Esophagus squamous epithelium (tissue), 5 donors: ENCODE results near the gene SOX6. TPM values are rescaled to one million over a fixed set of nuclear protein-coding genes. Genes with fewer than 3 reads are reported as not detected.

Experiments
- DNase-seq: peaks from one replicate; lab custom pipeline; 2025; lab: John Stamatoyannopoulos, UW
- H3K27ac ChIP-seq, 4 donors: fragments of 200-600 bp; sonication (generic); one replicate each; pipeline ENCODE4 v1.5.1; 2016 to 2019; ENCODE audit warnings: mild to moderate bottlenecking in 1 of 4
- H3K27me3 ChIP-seq, 4 donors: fragments of 200-600 bp; sonication (generic); 1 replicate in 3 of 4; 2 replicates in 1 of 4; pipeline versions ENCODE4 v1.5.1 to v1.6.0; 2017 to 2021; ENCODE audit warnings: antibody characterized with exemption in 1 of 4
- H3K36me3 ChIP-seq, 3 donors: fragments of 200-600 bp; sonication (generic); one replicate each; pipeline ENCODE4 v1.5.1; 2016 to 2019
- H3K4me1 ChIP-seq, 3 donors: fragments of 200-600 bp; sonication (generic); one replicate each; pipeline ENCODE4 v1.5.1; 2017 to 2019
- H3K4me3 ChIP-seq, 4 donors: fragments of 200-600 bp; sonication (generic); 1 replicate in 3 of 4; 2 replicates in 1 of 4; pipeline ENCODE4 v1.5.1; 2016 to 2019; ENCODE audit warnings: mild to moderate bottlenecking in 2 of 4, moderate library complexity in 1 of 4
- H3K9me3 ChIP-seq, 3 donors: fragments of 200-600 bp; sonication (generic); one replicate each; pipeline ENCODE4 v1.5.1; 2016 to 2019
- CTCF ChIP-seq, 6 experiments: fragments of 450-650 bp in 4 of 6; fragments of 200-600 bp in 2 of 6; sonication (generic) in 2 of 6; IDR thresholded peaks; one replicate each; pipeline ENCODE4 v1.5.1; 2016 to 2019; ENCODE audit warnings: antibody characterized with exemption in 6 of 6, mild to moderate bottlenecking in 4 of 6, moderate library complexity in 4 of 6
- POLR2A ChIP-seq, 4 donors: fragments of 450-650 bp; IDR thresholded peaks; one replicate each; pipeline ENCODE4 v1.6.1; 2017; ENCODE audit warnings: antibody characterized with exemption in 4 of 4, mild to moderate bottlenecking in 4 of 4, moderate library complexity in 3 of 4
- WGBS, 2 donors: methylation state at CpG; one replicate each; pipeline ENCODE4 v1.1.5; 2018; 5-methylcytosine and 5-hydroxymethylcytosine counted together
- intact Hi-C: fragments of 100-400 bp; cut with DNase I; formaldehyde crosslinking; loops from one replicate; pipeline ENCODE4 v1.15.0; 2022
- total RNA-seq, 4 donors: library from RNA; depleted of rRNA; stranded (reverse); fragments of >200 nt; gene quantifications; one replicate each; pipeline ENCODE4 v1.1.0, GENCODE V29; 2016
- donor health status: DM: yes; HTN: yes; CAD: no.

The SOX6 gene
- total RNA-seq, 4 donors from 2014 or later = 7.8 to 16.0 (median 10.6) TPM

- TF ChIP-seq POLR2A (IDR thresholded peaks at IDR 0.05) (no peak), CTCF (IDR thresholded peaks at IDR 0.05) (no peak)
- no peak for DNase-seq
- WGBS, 2 donors = 77 to 90% methylated on average over 5 of the region's 5 CpGs
- Histone ChIP-seq H3K27me3 (no peaks in the 10 kb centered on the region), H3K36me3 (no peaks in the 10 kb centered on the region), H3K27ac (no peak overlapping the region), H3K9me3 (no peaks in the 10 kb centered on the region), H3K4me3 (no peak overlapping the region), H3K4me1 (peaks cover 0 to 7% (median 0%) of the 10 kb centered on the region in 3 donors)
- intact Hi-C loops = no loop called here
Measured at GRCh38 chr11:16191212-16191867, 165.0 kb downstream of the SOX6 start.

GRCh38 chr11:16186680-16187079, 169.7 kb downstream of the SOX6 start:
- TF ChIP-seq CTCF (IDR thresholded peaks at IDR 0.05) (no peak), POLR2A (IDR thresholded peaks at IDR 0.05) (no peak)
- no peak overlapping the region for H3K27ac ChIP-seq

GRCh38 chr11:16185042-16185441, 171.3 kb downstream of the SOX6 start:
- H3K27ac ChIP-seq = no peak overlapping the region
- peaks cover 0 to 6% (median 0%) of the 10 kb centered on the region in 3 donors for H3K4me1 ChIP-seq
- H3K9me3 ChIP-seq = no peaks in the 10 kb centered on the region
- H3K36me3 ChIP-seq = no peaks in the 10 kb centered on the region
- no peaks in the 10 kb centered on the region for H3K27me3 ChIP-seq
- DNase-seq = no peak
- intact Hi-C loops = no loop called here
- TF ChIP-seq CTCF (IDR thresholded peaks at IDR 0.05) (no peak), POLR2A (IDR thresholded peaks at IDR 0.05) (no peak)
- H3K4me3 ChIP-seq = no peak overlapping the region

More at GRCh38 chr11:16186680-16187079, 169.7 kb downstream of the SOX6 start:
- H3K9me3 ChIP-seq = no peaks in the 10 kb centered on the region
- intact Hi-C loops = no loop called here
- H3K27me3 ChIP-seq = no peaks in the 10 kb centered on the region
- 89 to 100% methylated on average over 8 of the region's 8 CpGs for WGBS, 2 donors
- H3K4me3 ChIP-seq = no peak overlapping the region
- no peak for DNase-seq
- H3K36me3 ChIP-seq = no peaks in the 10 kb centered on the region
- H3K4me1 ChIP-seq = peaks cover 0 to 6% (median 0%) of the 10 kb centered on the region in 3 donors

GRCh38 chr11:16184588-16184987, 171.8 kb downstream of the SOX6 start:
- no peaks in the 10 kb centered on the region for H3K36me3 ChIP-seq
- no peaks in the 10 kb centered on the region for H3K9me3 ChIP-seq
- intact Hi-C loops = no loop called here
- no peak for DNase-seq
- 8 to 20% methylated on average over 1 of the region's 1 CpG for WGBS, 2 donors
- H3K27me3 ChIP-seq = no peaks in the 10 kb centered on the region
- peaks cover 0 to 6% (median 0%) of the 10 kb centered on the region in 3 donors for H3K4me1 ChIP-seq
- TF ChIP-seq CTCF (IDR thresholded peaks at IDR 0.05) = no peak
- no peak for TF ChIP-seq POLR2A (IDR thresholded peaks at IDR 0.05)
- no peak overlapping the region for H3K27ac ChIP-seq
- no peak overlapping the region for H3K4me3 ChIP-seq

- WGBS, 2 donors = 76 to 85% methylated on average over 2 of the region's 2 CpGs
- intact Hi-C loops = no loop called here
Measured at GRCh38 chr11:16182553-16182952, 173.8 kb downstream of the SOX6 start.

More at GRCh38 chr11:16182553-16182952, 173.8 kb downstream of the SOX6 start:
- no peak overlapping the region for H3K27ac ChIP-seq
- no peaks in the 10 kb centered on the region for H3K27me3 ChIP-seq
- DNase-seq = no peak
- H3K36me3 ChIP-seq = no peaks in the 10 kb centered on the region
- H3K9me3 ChIP-seq = no peaks in the 10 kb centered on the region
- H3K4me3 ChIP-seq = no peak overlapping the region
- TF ChIP-seq POLR2A (IDR thresholded peaks at IDR 0.05) (no peak), CTCF (IDR thresholded peaks at IDR 0.05) (no peak)
- peaks cover 0 to 6% (median 0%) of the 10 kb centered on the region in 3 donors for H3K4me1 ChIP-seq
